Dendritic cell treated with granulocyte-macrophage colony-stimulating factor and Interleukin-4, amounts not matched to agents 40 ng/mL and 50 ng/mL, for 4 days (primary cell): ENCODE results near the gene PIK3C2A.
"Not testable (repeated sequence)": the region's sequence is repeated elsewhere in the genome, so short reads cannot be mapped to it uniquely, and the experiment has no call there.

ENCODE experiments used
- H3K27ac Mint-ChIP-seq: one replicate; pipeline ENCODE4 v1.8.0; 2022; ENCODE audit warnings: mild to moderate bottlenecking, mixed read lengths
- H3K27me3 Mint-ChIP-seq: one replicate; pipeline ENCODE4 v1.8.0; 2022; ENCODE audit warnings: mild to moderate bottlenecking, mixed read lengths
- H3K36me3 Mint-ChIP-seq: one replicate; pipeline ENCODE4 v1.8.0; 2022; ENCODE audit warnings: low read depth, mixed read lengths
- H3K4me1 Mint-ChIP-seq: one replicate; pipeline ENCODE4 v1.8.0; 2022; ENCODE audit warnings: low read depth, mixed read lengths
- H3K4me3 Mint-ChIP-seq: one replicate; pipeline ENCODE4 v1.8.0; 2022; ENCODE audit warnings: mild to moderate bottlenecking, moderate library complexity, mixed read lengths
- H3K9me3 Mint-ChIP-seq: one replicate; pipeline ENCODE4 v1.8.0; 2022; ENCODE audit warnings: mixed read lengths
- intact Hi-C: fragments of 100-400 bp; cut with micrococcal nuclease; formaldehyde crosslinking; loops from one replicate; pipeline ENCODE4 v1.15.0; 2022

The PIK3C2A gene

GRCh38 chr11:17207317-17208256, at the start of gene PIK3C2A:
Gene PIK3C2A, minus strand, starts transcription at chr11:17207986. Its CDS starts 38,245 bp downstream, at chr11:17169741.
- no peaks in the 10 kb centered on the region for H3K9me3 Mint-ChIP-seq
- peaks cover 63% of the 10 kb centered on the region for H3K4me1 Mint-ChIP-seq
- peak within 1 kb of the TSS; percentile 93 for H3K27ac Mint-ChIP-seq
- H3K4me3 Mint-ChIP-seq: peak within 1 kb of the TSS; percentile 88
- peaks cover 19% of the 10 kb centered on the region for H3K36me3 Mint-ChIP-seq
- intact Hi-C loops: loop anchor here (5.0 kb wide), 3 partner anchors 45 to 145 kb away; partner anchors contain the start of genes NCR3LG1 and RPS13
- no peaks in the 10 kb centered on the region for H3K27me3 Mint-ChIP-seq

- peaks cover 10% of the 10 kb centered on the region for H3K27me3 Mint-ChIP-seq
- no peaks in the 10 kb centered on the region for H3K4me1 Mint-ChIP-seq
- no peak overlapping the region for H3K4me3 Mint-ChIP-seq
- no peaks in the 10 kb centered on the region for H3K36me3 Mint-ChIP-seq
- intact Hi-C loops: no loop called here
- H3K9me3 Mint-ChIP-seq: no peaks in the 10 kb centered on the region
- no peak overlapping the region for H3K27ac Mint-ChIP-seq
Measured at GRCh38 chr11:17257196-17257595, 49.4 kb upstream of the PIK3C2A start.

GRCh38 chr11:17256512-17256911, 48.7 kb upstream of the PIK3C2A start:
- peaks cover 14% of the 10 kb centered on the region for H3K27me3 Mint-ChIP-seq
- H3K36me3 Mint-ChIP-seq: no peaks in the 10 kb centered on the region
- no peaks in the 10 kb centered on the region for H3K9me3 Mint-ChIP-seq
- no peaks in the 10 kb centered on the region for H3K4me1 Mint-ChIP-seq
- intact Hi-C loops: no loop called here
- H3K4me3 Mint-ChIP-seq: no peak overlapping the region
- no peak overlapping the region for H3K27ac Mint-ChIP-seq

- Mint-ChIP-seq H3K27me3 (peaks cover 25% of the 10 kb centered on the region), H3K36me3 (no peaks in the 10 kb centered on the region), H3K4me3 (no peak overlapping the region), H3K4me1 (no peaks in the 10 kb centered on the region), H3K9me3 (no peaks in the 10 kb centered on the region), H3K27ac (no peak overlapping the region)
- intact Hi-C loops: no loop called here
Measured at GRCh38 chr11:17252704-17253103, 44.9 kb upstream of the PIK3C2A start.

GRCh38 chr11:17250561-17251350, 43.0 kb upstream of the PIK3C2A start:
- Mint-ChIP-seq H3K4me1 (no peaks in the 10 kb centered on the region), H3K27ac (no peak overlapping the region), H3K9me3 (no peaks in the 10 kb centered on the region), H3K36me3 (no peaks in the 10 kb centered on the region), H3K4me3 (no peak overlapping the region), H3K27me3 (peaks cover 31% of the 10 kb centered on the region)
- intact Hi-C loops: no loop called here

- no peaks in the 10 kb centered on the region for H3K9me3 Mint-ChIP-seq
- intact Hi-C loops: no loop called here
- no peak overlapping the region for H3K27ac Mint-ChIP-seq
- no peaks in the 10 kb centered on the region for H3K36me3 Mint-ChIP-seq
- peaks cover 55% of the 10 kb centered on the region for H3K27me3 Mint-ChIP-seq
- peaks cover 5% of the 10 kb centered on the region for H3K4me1 Mint-ChIP-seq
- no peak overlapping the region for H3K4me3 Mint-ChIP-seq
Measured at GRCh38 chr11:17244046-17244445, 36.3 kb upstream of the PIK3C2A start.

- not testable (repeated sequence) for H3K9me3 Mint-ChIP-seq
Measured at GRCh38 chr11:17242954-17243353, 35.2 kb upstream of the PIK3C2A start.

GRCh38 chr11:17240780-17241179, 33.0 kb upstream of the PIK3C2A start:
- Mint-ChIP-seq H3K27me3 (peaks cover 59% of the 10 kb centered on the region), H3K9me3 (no peaks in the 10 kb centered on the region), H3K27ac (no peak overlapping the region), H3K4me3 (no peak overlapping the region), H3K4me1 (peaks cover 5% of the 10 kb centered on the region), H3K36me3 (no peaks in the 10 kb centered on the region)
- intact Hi-C loops: no loop called here

More at GRCh38 chr11:17242954-17243353, 35.2 kb upstream of the PIK3C2A start:
- H3K4me3 Mint-ChIP-seq, intact Hi-C loops, H3K27ac Mint-ChIP-seq, H3K4me1 Mint-ChIP-seq, H3K36me3 Mint-ChIP-seq: not testable (repeated sequence)
- H3K27me3 Mint-ChIP-seq: peaks cover 60% of the 10 kb centered on the region

GRCh38 chr11:17239927-17240326, 32.1 kb upstream of the PIK3C2A start:
- H3K4me1 Mint-ChIP-seq, H3K27ac Mint-ChIP-seq, H3K36me3 Mint-ChIP-seq, H3K4me3 Mint-ChIP-seq, H3K9me3 Mint-ChIP-seq, intact Hi-C loops: not testable (repeated sequence)
- H3K27me3 Mint-ChIP-seq: peaks cover 51% of the 10 kb centered on the region

- Mint-ChIP-seq H3K27ac (no peak overlapping the region), H3K27me3 (peaks cover 51% of the 10 kb centered on the region), H3K36me3 (no peaks in the 10 kb centered on the region), H3K4me3 (no peak overlapping the region), H3K9me3 (no peaks in the 10 kb centered on the region), H3K4me1 (no peaks in the 10 kb centered on the region)
- intact Hi-C loops: no loop called here
Measured at GRCh38 chr11:17238377-17238776, 30.6 kb upstream of the PIK3C2A start.

- intact Hi-C loops: no loop called here
- Mint-ChIP-seq H3K4me3 (no peak overlapping the region), H3K27ac (no peak overlapping the region), H3K9me3 (no peaks in the 10 kb centered on the region), H3K36me3 (no peaks in the 10 kb centered on the region), H3K4me1 (peaks cover 14% of the 10 kb centered on the region), H3K27me3 (peaks cover 19% of the 10 kb centered on the region)
Measured at GRCh38 chr11:17233101-17233500, 25.3 kb upstream of the PIK3C2A start.

- Mint-ChIP-seq H3K27me3 (peaks cover 10% of the 10 kb centered on the region), H3K4me3 (no peak overlapping the region), H3K9me3 (no peaks in the 10 kb centered on the region), H3K4me1 (peaks cover 14% of the 10 kb centered on the region), H3K36me3 (no peaks in the 10 kb centered on the region), H3K27ac (no peak overlapping the region)
- intact Hi-C loops: loop anchor here (1.0 to 2.0 kb wide), 2 partner anchors 120 to 273 kb away; partner anchors contain the start of gene NCR3LG1
Measured at GRCh38 chr11:17230867-17231851, 23.4 kb upstream of the PIK3C2A start.

GRCh38 chr11:17229481-17230152, 21.8 kb upstream of the PIK3C2A start:
- Mint-ChIP-seq H3K4me1 (peaks cover 14% of the 10 kb centered on the region), H3K27me3 (peaks cover 12% of the 10 kb centered on the region), H3K4me3 (no peak overlapping the region), H3K36me3 (no peaks in the 10 kb centered on the region), H3K27ac (no peak overlapping the region), H3K9me3 (no peaks in the 10 kb centered on the region)
- intact Hi-C loops: loop anchor here (1.0 to 2.0 kb wide), 2 partner anchors 121 to 275 kb away; partner anchors contain the start of gene NCR3LG1
